Measurements from ENCODE around the gene CPED1.

CPED1 gene

GRCh38 chr7:121266307-121266894 lies 277.9 kb downstream of the CPED1 start:
- no peak overlapping the region for H3K4me3 ChIP-seq (ENCODE audit: low read depth, low read length)
- no peak for DNase-seq (ENCODE audit: low read depth, low spot score)
- in situ Hi-C loops (cut with HindIII; ENCODE audit: low sequenced_read_pairs): no loop called here
- no peak for TF ChIP-seq CTCF (IDR thresholded peaks at IDR 0.05; ENCODE audit: low read depth, low read length)

GRCh38 chr7:121267612-121268011 lies 279.1 kb downstream of the CPED1 start:
- H3K4me3 ChIP-seq (ENCODE audit: low read depth, low read length): no peak overlapping the region
- no peak for DNase-seq (ENCODE audit: low read depth, low spot score)
- no peak for TF ChIP-seq CTCF (IDR thresholded peaks at IDR 0.05; ENCODE audit: low read depth, low read length)
- in situ Hi-C loops (cut with HindIII; ENCODE audit: low sequenced_read_pairs): no loop called here

DNA sequence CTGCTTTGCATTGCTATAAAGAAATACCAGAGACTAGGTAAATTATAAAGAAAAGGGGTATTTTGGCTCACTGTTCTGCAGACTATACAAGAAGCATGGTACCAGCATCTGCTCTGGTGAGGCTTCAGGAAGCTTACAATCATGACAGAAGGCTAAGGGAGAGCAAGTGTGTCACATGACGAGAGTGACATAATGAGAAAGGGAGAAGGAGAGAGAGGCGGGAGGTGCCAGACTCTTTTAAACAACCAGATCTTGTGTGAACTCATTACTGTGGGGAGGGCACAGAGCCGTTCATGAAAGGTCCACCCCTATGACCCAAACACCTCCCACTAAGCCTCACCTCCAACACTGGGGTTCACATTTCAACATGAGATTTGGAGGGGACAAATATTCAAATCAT lies 281.3 kb downstream of the CPED1 start:
- no peak overlapping the region for H3K4me3 ChIP-seq (ENCODE audit: low read depth, low read length)
- TF ChIP-seq CTCF (IDR thresholded peaks at IDR 0.05; ENCODE audit: low read depth, low read length): no peak
- in situ Hi-C loops (cut with HindIII; ENCODE audit: low sequenced_read_pairs): no loop called here
- DNase-seq (ENCODE audit: low read depth, low spot score): no peak

GRCh38 chr7:121271098-121271497 lies 282.6 kb downstream of the CPED1 start:
- H3K4me3 ChIP-seq (ENCODE audit: low read depth, low read length): no peak overlapping the region
- DNase-seq (ENCODE audit: low read depth, low spot score): no peak
- no peak for TF ChIP-seq CTCF (IDR thresholded peaks at IDR 0.05; ENCODE audit: low read depth, low read length)
- in situ Hi-C loops (cut with HindIII; ENCODE audit: low sequenced_read_pairs): no loop called here

GRCh38 chr7:121271916-121272315 lies 283.4 kb downstream of the CPED1 start:
- TF ChIP-seq CTCF (IDR thresholded peaks at IDR 0.05; ENCODE audit: low read depth, low read length): no peak
- no peak overlapping the region for H3K4me3 ChIP-seq (ENCODE audit: low read depth, low read length)
- no peak for DNase-seq (ENCODE audit: low read depth, low spot score)
- in situ Hi-C loops (cut with HindIII; ENCODE audit: low sequenced_read_pairs): no loop called here

GRCh38 chr7:121272676-121273075 lies 284.2 kb downstream of the CPED1 start:
- no peak for DNase-seq (ENCODE audit: low read depth, low spot score)
- no peak for TF ChIP-seq CTCF (IDR thresholded peaks at IDR 0.05; ENCODE audit: low read depth, low read length)
- in situ Hi-C loops (cut with HindIII; ENCODE audit: low sequenced_read_pairs): no loop called here
- no peak overlapping the region for H3K4me3 ChIP-seq (ENCODE audit: low read depth, low read length)

All from astrocyte of the spinal cord (primary cell).